DOHH2 (cell line): ENCODE results near the gene EPB41L2.

ENCODE experiments used
- H3F3A ChIP-seq: fragments of 200-600 bp; sonication (generic), shearing (Covaris generic); 2 replicates; pipeline ENCODE4 v1.6.0; 2016; ENCODE audit warnings: antibody characterized with exemption, mild to moderate bottlenecking; ENCODE audit not compliant: control insufficient read depth, insufficient read depth
- H3K27ac ChIP-seq: fragments of 200-600 bp; sonication (generic); 2 replicates; pipeline ENCODE4 v1.5.1; 2014; ENCODE audit warnings: low read depth, mild to moderate bottlenecking, low read length, moderate library complexity
- H3K27me3 ChIP-seq: fragments of 200-600 bp; sonication (generic); 2 replicates; pipeline ENCODE4 v1.6.1; 2014; ENCODE audit warnings: mild to moderate bottlenecking, low read length, mixed read lengths; ENCODE audit not compliant: control insufficient read depth
- H3K36me3 ChIP-seq: fragments of 200-600 bp; sonication (generic); 2 replicates; pipeline ENCODE4 v1.6.1; 2014; ENCODE audit warnings: mild to moderate bottlenecking, low read length, moderate library complexity, mixed read lengths; ENCODE audit not compliant: control insufficient read depth
- H3K4me1 ChIP-seq: fragments of 200-600 bp; sonication (generic); 2 replicates; pipeline ENCODE4 v1.6.1; 2014; ENCODE audit warnings: mild to moderate bottlenecking, low read length, mixed read lengths; ENCODE audit not compliant: control insufficient read depth
- H3K4me2 ChIP-seq: fragments of 200-600 bp; sonication (generic); 2 replicates; pipeline ENCODE4 v1.6.0; 2014; ENCODE audit warnings: mild to moderate bottlenecking, low read length, moderate library complexity
- H3K4me3 ChIP-seq: fragments of 200-600 bp; sonication (generic); 2 replicates; pipeline ENCODE4 v1.5.1; 2014; ENCODE audit warnings: mild to moderate bottlenecking, low read length, mixed read lengths
- H3K79me2 ChIP-seq: fragments of 200-600 bp; sonication (generic); 2 replicates; pipeline ENCODE4 v1.6.1; 2014; ENCODE audit warnings: mild to moderate bottlenecking, low read length, mixed read lengths; ENCODE audit not compliant: control insufficient read depth
- H3K9me2 ChIP-seq: fragments of 200-600 bp; sonication (generic); replicated peaks from 2 replicates; pipeline ENCODE4 v1.6.1; 2014; ENCODE audit warnings: mild to moderate bottlenecking, low read length, mixed read lengths; ENCODE audit not compliant: control insufficient read depth
- H3K9me3 ChIP-seq: fragments of 200-600 bp; sonication (generic); 2 replicates; pipeline ENCODE4 v1.6.1; 2014; ENCODE audit warnings: antibody characterized with exemption, low read length, mixed read lengths; ENCODE audit not compliant: control insufficient read depth, insufficient read depth
- H4K20me1 ChIP-seq: fragments of 200-600 bp; sonication (generic); 2 replicates; pipeline ENCODE4 v1.6.0; 2014; ENCODE audit warnings: low read depth, mild to moderate bottlenecking, antibody characterized with exemption, low read length, moderate library complexity; ENCODE audit not compliant: control insufficient read depth, insufficient read depth
- CTCF ChIP-seq: fragments of 200-600 bp; sonication (generic); IDR thresholded peaks from one replicate; pipeline ENCODE4 v1.5.1; 2014; ENCODE audit warnings: antibody characterized with exemption, mild to moderate bottlenecking, low read depth, low read length; ENCODE audit not compliant: poor library complexity, severe bottlenecking
- EZH2phosphoT487 ChIP-seq: fragments of 200-600 bp; sonication (generic); IDR thresholded peaks from 2 replicates; pipeline ENCODE4 v1.6.1; 2017; ENCODE audit warnings: borderline replicate concordance, mild to moderate bottlenecking, antibody characterized with exemption, low read length, moderate library complexity, mixed read lengths

Gene EPB41L2

GRCh38 chr6:130863415-130864230 is 199.4 kb downstream of the EPB41L2 start:
- Histone ChIP-seq H3K4me1 (no peaks in the 10 kb centered on the region), H3K9me2 (no peaks in the 10 kb centered on the region), H3K4me3 (no peak overlapping the region), H3K27ac (no peak overlapping the region), H3K36me3 (peaks cover 17% of the 10 kb centered on the region), H3K79me2 (no peaks in the 10 kb centered on the region), H3K4me2 (no peak overlapping the region), H4K20me1 (no peaks in the 10 kb centered on the region), H3F3A (no peaks in the 10 kb centered on the region), H3K27me3 (no peaks in the 10 kb centered on the region), H3K9me3 (no peaks in the 10 kb centered on the region)
- no peak for TF ChIP-seq CTCF
- no peak for TF ChIP-seq EZH2phosphoT487

GRCh38 chr6:130862370-130862769 is 200.7 kb downstream of the EPB41L2 start:
- Histone ChIP-seq H4K20me1 (no peaks in the 10 kb centered on the region), H3K4me2 (no peak overlapping the region), H3K9me2 (no peaks in the 10 kb centered on the region), H3K79me2 (no peaks in the 10 kb centered on the region), H3K9me3 (no peaks in the 10 kb centered on the region), H3K4me3 (no peak overlapping the region), H3K27me3 (no peaks in the 10 kb centered on the region), H3K4me1 (no peaks in the 10 kb centered on the region), H3K36me3 (peaks cover 20% of the 10 kb centered on the region), H3K27ac (no peak overlapping the region), H3F3A (no peaks in the 10 kb centered on the region)
- TF ChIP-seq CTCF (no peak), EZH2phosphoT487 (no peak)

- H3K79me2 ChIP-seq = no peaks in the 10 kb centered on the region
- H3K4me3 ChIP-seq = no peak overlapping the region
- H3F3A ChIP-seq = no peaks in the 10 kb centered on the region
- H3K4me1 ChIP-seq = no peaks in the 10 kb centered on the region
- no peak overlapping the region for H3K27ac ChIP-seq
- no peaks in the 10 kb centered on the region for H4K20me1 ChIP-seq
- peaks cover 18% of the 10 kb centered on the region for H3K36me3 ChIP-seq
- no peaks in the 10 kb centered on the region for H3K9me3 ChIP-seq
- TF ChIP-seq EZH2phosphoT487 = no peak
- no peak for TF ChIP-seq CTCF
- H3K27me3 ChIP-seq = no peaks in the 10 kb centered on the region
- H3K4me2 ChIP-seq = no peak overlapping the region
- H3K9me2 ChIP-seq = no peaks in the 10 kb centered on the region
These were observed 203.7 kb downstream of the EPB41L2 start for GRCh38 chr6:130859161-130859867.
